Natural killer cell (primary cell): Measurements from ENCODE around the gene C4orf51. TPM values are rescaled to one million over a fixed set of nuclear protein-coding genes. Genes with fewer than 3 reads are reported as not detected.

Source experiments
- ATAC-seq, 3 donors: fragments of 150-1000 bp in 2 of 3; fragments of 200-7000 bp in 1 of 3; cut with Tn5 transposase; 1 replicate in 1 of 3; 2 replicates in 2 of 3; pipeline ENCODE4 v1.10.0; 2021; ENCODE audit warnings: mild to moderate bottlenecking in 2 of 3, moderate library complexity in 2 of 3
- DNase-seq, 2 donors: peaks; one replicate each; pipeline versions ENCODE4 v3.0.0 to v3.0.0-alpha.2; 2013 to 2021; ENCODE audit warnings: mixed read lengths in 1 of 2
- H3K27ac ChIP-seq: one replicate; pipeline ENCODE4 v1.5.1; 2013; ENCODE audit warnings: mild to moderate bottlenecking, low read length
- H3K27me3 ChIP-seq: one replicate; pipeline ENCODE4 v1.6.1; 2013; ENCODE audit warnings: low read length; ENCODE audit not compliant: control insufficient read depth, insufficient read depth
- H3K36me3 ChIP-seq: one replicate; pipeline ENCODE4 v1.6.1; 2013; ENCODE audit warnings: low read length; ENCODE audit not compliant: control insufficient read depth, insufficient read depth
- H3K4me1 ChIP-seq: one replicate; pipeline ENCODE4 v1.6.1; 2013; ENCODE audit warnings: low read length; ENCODE audit not compliant: control insufficient read depth, insufficient read depth
- H3K4me3 ChIP-seq: one replicate; pipeline ENCODE4 v1.5.1; 2013; ENCODE audit warnings: low read length
- H3K9me3 ChIP-seq: one replicate; pipeline ENCODE4 v1.6.1; 2013; ENCODE audit warnings: low read length; ENCODE audit not compliant: control insufficient read depth, insufficient read depth
- H3K27ac Mint-ChIP-seq, 2 donors: one replicate each; pipeline ENCODE4 v1.8.0; 2022; ENCODE audit warnings: mild to moderate bottlenecking in 2 of 2, mixed read lengths in 2 of 2, moderate library complexity in 1 of 2
- H3K27me3 Mint-ChIP-seq, 2 donors: one replicate each; pipeline ENCODE4 v1.8.0; 2022; ENCODE audit warnings: low read depth in 2 of 2, mixed read lengths in 2 of 2
- H3K36me3 Mint-ChIP-seq: one replicate; pipeline ENCODE4 v1.8.0; 2022; ENCODE audit warnings: mixed read lengths
- H3K4me1 Mint-ChIP-seq, 2 donors: one replicate each; pipeline ENCODE4 v1.8.0; 2022; ENCODE audit warnings: mixed read lengths in 2 of 2
- H3K4me3 Mint-ChIP-seq: one replicate; pipeline ENCODE4 v1.8.0; 2022; ENCODE audit warnings: mild to moderate bottlenecking, moderate library complexity, mixed read lengths
- H3K9me3 Mint-ChIP-seq, 2 donors: one replicate each; pipeline ENCODE4 v1.8.0; 2022; ENCODE audit warnings: mixed read lengths in 2 of 2
- CTCF ChIP-seq: fragments of 200-600 bp; IDR thresholded peaks from one replicate; pipeline ENCODE4 v1.8.0; 2022; ENCODE audit warnings: antibody characterized with exemption
- WGBS: methylation state at CpG from one replicate; pipeline ENCODE4 v1.1.7; 2013; ENCODE audit warnings: missing lambda C conversion rate; ENCODE audit not compliant: insufficient coverage; 5-methylcytosine and 5-hydroxymethylcytosine counted together
- intact Hi-C: fragments of 100-400 bp; cut with micrococcal nuclease; formaldehyde crosslinking; loops from one replicate; pipeline ENCODE4 v1.14.2; 2022
- total RNA-seq, 4 donors: library from RNA; stranded (reverse); fragments of 120-200 nt in 1 of 4; gene quantifications; one replicate each; pipeline versions ENCODE4 v1.2.3 to v1.2.4, GENCODE V29; 2013 to 2022

The C4orf51 gene
- total RNA-seq, 3 donors from 2014 or later (not counting 1 experiment from before 2014, with no cell fraction given), result not detected

GRCh38 chr4:145732001-145732815 lies 52.3 kb downstream of the C4orf51 start:
- ATAC-seq (no peak), DNase-seq (peak in 1 of 2 donors; percentile 8)
- Histone ChIP-seq H3K27ac (no peak overlapping the region), H3K9me3 (no peaks in the 10 kb centered on the region), H3K4me1 (peaks cover 11% of the 10 kb centered on the region), H3K36me3 (no peaks in the 10 kb centered on the region), H3K4me3 (peak overlapping the region; percentile 53), H3K27me3 (no peaks in the 10 kb centered on the region)
- Mint-ChIP-seq H3K9me3 (no peaks in the 10 kb centered on the region), H3K4me3 (peak overlapping the region; percentile 84), H3K4me1 (peaks cover 0 to 5% of the 10 kb centered on the region in 2 donors), H3K27ac (peak overlapping the region in 1 of 2 donors; percentile 82), H3K36me3 (no peaks in the 10 kb centered on the region), H3K27me3 (peaks cover 8 to 11% of the 10 kb centered on the region in 2 donors)
- intact Hi-C loops, result loop anchor here (5.0 kb wide), 1 partner anchor 115 kb away; the partner anchor contains the start of gene MMAA
- TF ChIP-seq CTCF, result no peak
- 81% methylated on average over 7 of the region's 14 CpGs for WGBS

GRCh38 chr4:145732895-145733880 lies 53.2 kb downstream of the C4orf51 start:
- no peaks in the 10 kb centered on the region for H3K9me3 Mint-ChIP-seq
- H3K4me1 ChIP-seq, result peaks cover 11% of the 10 kb centered on the region

GRCh38 chr4:145734031-145734430 lies 54.1 kb downstream of the C4orf51 start:
- no peak for TF ChIP-seq CTCF
- Histone ChIP-seq H3K4me3 (no peak overlapping the region), H3K36me3 (no peaks in the 10 kb centered on the region), H3K9me3 (no peaks in the 10 kb centered on the region), H3K4me1 (peaks cover 11% of the 10 kb centered on the region), H3K27me3 (no peaks in the 10 kb centered on the region), H3K27ac (no peak overlapping the region)
- Mint-ChIP-seq H3K4me3 (peak overlapping the region; percentile 84), H3K27ac (no peak overlapping the region), H3K9me3 (no peaks in the 10 kb centered on the region), H3K27me3 (peaks cover 11% of the 10 kb centered on the region in 2 donors), H3K4me1 (peaks cover 0 to 5% of the 10 kb centered on the region in 2 donors), H3K36me3 (no peaks in the 10 kb centered on the region)
- 90% methylated on average over 7 of the region's 7 CpGs for WGBS
- intact Hi-C loops, result loop anchor here (5.0 kb wide), 1 partner anchor 117 kb away; the partner anchor contains the start of gene MMAA
- ATAC-seq (no peak), DNase-seq (no peak)

More at GRCh38 chr4:145732895-145733880, 53.2 kb downstream of the C4orf51 start:
- Histone ChIP-seq H3K36me3 (no peaks in the 10 kb centered on the region), H3K27ac (no peak overlapping the region), H3K9me3 (no peaks in the 10 kb centered on the region), H3K27me3 (no peaks in the 10 kb centered on the region), H3K4me3 (peak overlapping the region; percentile 60)
- H3K4me1 Mint-ChIP-seq, result peaks cover 0 to 5% of the 10 kb centered on the region in 2 donors
- intact Hi-C loops, result loop anchor here (5.0 kb wide), 1 partner anchor 116 kb away; the partner anchor contains the start of gene MMAA
- peak; percentile 88 to 99 (median 98) for ATAC-seq
- H3K4me3 Mint-ChIP-seq, result peak overlapping the region; percentile 84
- peak overlapping the region in 1 of 2 donors; percentile 82 for H3K27ac Mint-ChIP-seq
- H3K27me3 Mint-ChIP-seq, result peaks cover 8 to 11% of the 10 kb centered on the region in 2 donors
- H3K36me3 Mint-ChIP-seq, result no peaks in the 10 kb centered on the region
- TF ChIP-seq CTCF, result no peak
- 3% methylated on average over 81 of the region's 81 CpGs for WGBS
- DNase-seq, result peak; percentile 71 to 91
